ENCODE data around the gene NME8. TPM values are rescaled to one million over a fixed set of nuclear protein-coding genes. Genes with fewer than 3 reads are reported as not detected.

Gene NME8
- total RNA-seq, 2 donors from 2014 or later = not detected

GRCh38 chr7:37916673-37917660 is 68.6 kb downstream of the NME8 start, which contains the start of gene SFRP4:
Gene SFRP4 (minus strand): TSS chr7:37916817. CDS start chr7:37916537, 280 bp downstream.
- Histone ChIP-seq H3K9me3 (no peaks in the 10 kb centered on the region), H3K27me3 (no peaks in the 10 kb centered on the region), H3K27ac (peak within 1 kb of the TSS; percentile 74 to 77), H3K36me3 (no peaks in the 10 kb centered on the region), H3K4me1 (peaks cover 0 to 34% of the 10 kb centered on the region in 2 donors), H3K4me3 (peak within 1 kb of the TSS; percentile 43 to 61)
- no peak for DNase-seq (ENCODE audit: low spot score)
- TF ChIP-seq CTCF (IDR thresholded peaks at IDR 0.05) = peak; percentile 44 to 79

GRCh38 chr7:37918526-37918925 is 70.1 kb downstream of the NME8 start:
- Histone ChIP-seq H3K36me3 (no peaks in the 10 kb centered on the region), H3K9me3 (no peaks in the 10 kb centered on the region), H3K27me3 (no peaks in the 10 kb centered on the region), H3K4me3 (no peak overlapping the region), H3K27ac (no peak overlapping the region), H3K4me1 (peaks cover 0 to 38% of the 10 kb centered on the region in 2 donors)
- DNase-seq (ENCODE audit: low spot score) = no peak
- no peak for TF ChIP-seq CTCF (IDR thresholded peaks at IDR 0.05)

- DNase-seq (ENCODE audit: low spot score) = no peak
- peak within 1 kb of the TSS; percentile 84 to 89 for H3K27ac ChIP-seq
- no peaks in the 10 kb centered on the region for H3K27me3 ChIP-seq
- no peaks in the 10 kb centered on the region for H3K36me3 ChIP-seq
- peak in 1 of 2 donors; percentile 39 for TF ChIP-seq CTCF (IDR thresholded peaks at IDR 0.05)
- peak within 1 kb of the TSS; percentile 65 to 70 for H3K4me3 ChIP-seq
- H3K9me3 ChIP-seq = peaks cover 0 to 3% of the 10 kb centered on the region in 2 donors
- peaks cover 0 to 37% of the 10 kb centered on the region in 2 donors for H3K4me1 ChIP-seq
These were observed 72.0 kb downstream of the NME8 start, which contains the start of gene EPDR1 for GRCh38 chr7:37920305-37920848. Gene EPDR1 (plus strand): TSS chr7:37920640. CDS start chr7:37920940, 300 bp downstream.

GRCh38 chr7:37920849-37921805 is 72.7 kb downstream of the NME8 start:
- H3K36me3 ChIP-seq = no peaks in the 10 kb centered on the region
- DNase-seq (ENCODE audit: low spot score) = no peak
- TF ChIP-seq CTCF (IDR thresholded peaks at IDR 0.05) = peak in 1 of 2 donors; percentile 16
- no peaks in the 10 kb centered on the region for H3K27me3 ChIP-seq
- peak overlapping the region; percentile 65 to 70 for H3K4me3 ChIP-seq
- H3K4me1 ChIP-seq = peaks cover 0 to 30% of the 10 kb centered on the region in 2 donors
- peak overlapping the region; percentile 84 to 89 for H3K27ac ChIP-seq
- H3K9me3 ChIP-seq = peaks cover 0 to 10% of the 10 kb centered on the region in 2 donors

GRCh38 chr7:37921876-37922275 is 73.5 kb downstream of the NME8 start:
- H3K4me1 ChIP-seq = peaks cover 0 to 22% of the 10 kb centered on the region in 2 donors
- peaks cover 0 to 12% of the 10 kb centered on the region in 2 donors for H3K9me3 ChIP-seq
- no peak for DNase-seq (ENCODE audit: low spot score)
- no peaks in the 10 kb centered on the region for H3K36me3 ChIP-seq
- H3K27me3 ChIP-seq = no peaks in the 10 kb centered on the region
- H3K4me3 ChIP-seq = peak overlapping the region in 1 of 2 donors; percentile 65
- TF ChIP-seq CTCF (IDR thresholded peaks at IDR 0.05) = no peak
- no peak overlapping the region for H3K27ac ChIP-seq

All from right atrium auricular region (tissue), 2 donors.